Measurements from ENCODE around the gene WNK2.

GRCh38 chr9:93149361-93149760, 34.6 kb upstream of the WNK2 start:
- TF ChIP-seq CTCF (IDR thresholded peaks at IDR 0.05) (no peak), POLR2A (IDR thresholded peaks at IDR 0.05) (no peak), EP300 (IDR thresholded peaks at IDR 0.05) (no peak)
